ENCODE measurements around the gene UMODL1.

Gene UMODL1

GRCh38 chr21:42129300-42130266 is 58.5 kb downstream of the UMODL1 start:
- DNase-seq (ENCODE audit: low read depth, low spot score), result no peak

GRCh38 chr21:42130441-42130840 is 59.3 kb downstream of the UMODL1 start:
- DNase-seq (ENCODE audit: low read depth, low spot score), result no peak

GRCh38 chr21:42132183-42132582 is 61.1 kb downstream of the UMODL1 start:
- no peak for DNase-seq (ENCODE audit: low read depth, low spot score)

- no peak for DNase-seq (ENCODE audit: low read depth, low spot score)
Observed at GRCh38 chr21:42133131-42133530, 62.0 kb downstream of the UMODL1 start.

- DNase-seq (ENCODE audit: low read depth, low spot score), result no peak
Observed at GRCh38 chr21:42135386-42136052, 64.4 kb downstream of the UMODL1 start.

GRCh38 chr21:42137191-42137904 is 66.2 kb downstream of the UMODL1 start:
- no peak for DNase-seq (ENCODE audit: low read depth, low spot score)

- DNase-seq (ENCODE audit: low read depth, low spot score), result no peak
Observed at GRCh38 chr21:42140196-42140934, 69.2 kb downstream of the UMODL1 start.

GRCh38 chr21:42141643-42142042 is 70.5 kb downstream of the UMODL1 start:
- DNase-seq (ENCODE audit: low read depth, low spot score), result no peak

GRCh38 chr21:42142141-42142540 is 71.0 kb downstream of the UMODL1 start:
- DNase-seq (ENCODE audit: low read depth, low spot score), result no peak

GRCh38 chr21:42142627-42143026 is 71.5 kb downstream of the UMODL1 start:
- no peak for DNase-seq (ENCODE audit: low read depth, low spot score)

GRCh38 chr21:42143111-42143510 is 72.0 kb downstream of the UMODL1 start:
- DNase-seq (ENCODE audit: low read depth, low spot score), result no peak

GRCh38 chr21:42144221-42144620 is 73.1 kb downstream of the UMODL1 start:
- DNase-seq (ENCODE audit: low read depth, low spot score), result no peak

- no peak for DNase-seq (ENCODE audit: low read depth, low spot score)
Observed at GRCh38 chr21:42144679-42145568, 73.8 kb downstream of the UMODL1 start.

- DNase-seq (ENCODE audit: low read depth, low spot score), result peak; percentile 79
Observed at GRCh38 chr21:42145569-42146272, 74.6 kb downstream of the UMODL1 start.

GRCh38 chr21:42146273-42146805 is 75.2 kb downstream of the UMODL1 start:
- DNase-seq (ENCODE audit: low read depth, low spot score), result no peak

- DNase-seq (ENCODE audit: low read depth, low spot score), result no peak
Observed at GRCh38 chr21:42146821-42147220, 75.7 kb downstream of the UMODL1 start.

GRCh38 chr21:42147386-42148020 is 76.4 kb downstream of the UMODL1 start:
- no peak for DNase-seq (ENCODE audit: low read depth, low spot score)

- no peak for DNase-seq (ENCODE audit: low read depth, low spot score)
Observed at GRCh38 chr21:42148097-42148496, 77.0 kb downstream of the UMODL1 start.

- no peak for DNase-seq (ENCODE audit: low read depth, low spot score)
Observed at GRCh38 chr21:42148584-42148983, 77.5 kb downstream of the UMODL1 start.

Data from astrocyte of the hippocampus (primary cell).